ENCODE results near the gene RASSF10. TPM values are rescaled to one million over a fixed set of nuclear protein-coding genes. Genes with fewer than 3 reads are reported as not detected.

The RASSF10 gene
- total RNA-seq, 1 experiment from 2014 or later: not detected

- no TSS peak for BruUV-seq (replicated peaks)
- DNase-seq (ENCODE audit: low read depth, low spot score): no peak
- RAD21 ChIA-PET (ENCODE audit: low non-redundant PET in 1 of 2, low total read pairs in 2 of 2, uncharacterized antibody in 2 of 2, unreplicated experiment in 2 of 2): no interaction called here
Measured at GRCh38 chr11:13051257-13051656, 42.1 kb downstream of the RASSF10 start.

More at GRCh38 chr11:13051257-13051656, 42.1 kb downstream of the RASSF10 start:
- Histone ChIP-seq H3K79me2 (ENCODE audit: insufficient read depth, low read length) (no peaks in the 10 kb centered on the region), H3K9me3 (ENCODE audit: control insufficient read depth in 1 of 2, insufficient read depth in 1 of 2, low read depth in 1 of 2, low read length in 2 of 2) (no peaks in the 10 kb centered on the region), H3K9me2 (ENCODE audit: insufficient read depth) (no peaks in the 10 kb centered on the region; the same call in 1 of the 2 replicates), H3K4me1 (ENCODE audit: control insufficient read depth in 1 of 2, insufficient read depth in 2 of 2, low read length in 2 of 2) (peaks cover 20 to 41% of the 10 kb centered on the region in 2 experiments), H3K4me3 (replicated peaks in 1 of 2; ENCODE audit: low read depth in 1 of 2, low read length in 2 of 2) (no peak overlapping the region), H2AFZ (ENCODE audit: low read depth, low read length, poor library complexity, severe bottlenecking) (no peak overlapping the region), H4K20me1 (ENCODE audit: insufficient read depth) (no peaks in the 10 kb centered on the region), H3K27me3 (ENCODE audit: insufficient read depth, low read length) (no peaks in the 10 kb centered on the region), H3K27ac (ENCODE audit: low read depth, low read length) (no peak overlapping the region), H3K36me3 (ENCODE audit: control insufficient read depth in 1 of 2, insufficient read depth in 2 of 2, low read length in 2 of 2) (no peaks in the 10 kb centered on the region), H3K4me2 (ENCODE audit: low read length) (peak overlapping the region; percentile 29), H3K9ac (ENCODE audit: low read length) (no peak overlapping the region)
- intact Hi-C loops (cut with micrococcal nuclease): no loop called here
- no peak for TF ChIP-seq EZH2phosphoT487 (IDR thresholded peaks at IDR 0.05; ENCODE audit: borderline replicate concordance)
- TF ChIP-seq POLR2AphosphoS5 (IDR thresholded peaks at IDR 0.05; ENCODE audit: low read depth, low read length): no peak
- TF ChIP-seq REST (IDR thresholded peaks at IDR 0.05; ENCODE audit: low read depth): no peak
- TF ChIP-seq EGR1 (IDR thresholded peaks at IDR 0.05; ENCODE audit: low read depth): no peak
- TF ChIP-seq CTCF (IDR thresholded peaks at IDR 0.05 in 2 of 3, conservative IDR thresholded peaks at IDR 0.05 in 1 of 3; ENCODE audit: borderline replicate concordance in 1 of 3, insufficient read depth in 1 of 3, low read depth in 2 of 3, low read length in 2 of 3): no peak
- no peak for TF ChIP-seq CEBPB (IDR thresholded peaks at IDR 0.05; ENCODE audit: low read depth)
- no peak for TF ChIP-seq ZFX (IDR thresholded peaks at IDR 0.05)
- no peak for TF ChIP-seq SP1 (IDR thresholded peaks at IDR 0.05; ENCODE audit: low read depth)
- no peak for TF ChIP-seq FOSL1 (IDR thresholded peaks at IDR 0.05; ENCODE audit: low read depth)
- ChIA-PET CTCF (no interaction called here), POLR2A (no interaction called here)
- 0 out of 2 replicates have a peak, but pooled peaks have one; percentile 49 for ATAC-seq

All from HCT116 (cell line).